ENCODE results near the gene PRRG3. TPM values are rescaled to one million over a fixed set of nuclear protein-coding genes. Genes with fewer than 3 reads are reported as not detected.
A peak's percentile ranks its signal among the peaks of the same experiment; 100 is the strongest.

PRRG3 gene
- total RNA-seq, 1 donor from 2014 or later, result not detected

DNA sequence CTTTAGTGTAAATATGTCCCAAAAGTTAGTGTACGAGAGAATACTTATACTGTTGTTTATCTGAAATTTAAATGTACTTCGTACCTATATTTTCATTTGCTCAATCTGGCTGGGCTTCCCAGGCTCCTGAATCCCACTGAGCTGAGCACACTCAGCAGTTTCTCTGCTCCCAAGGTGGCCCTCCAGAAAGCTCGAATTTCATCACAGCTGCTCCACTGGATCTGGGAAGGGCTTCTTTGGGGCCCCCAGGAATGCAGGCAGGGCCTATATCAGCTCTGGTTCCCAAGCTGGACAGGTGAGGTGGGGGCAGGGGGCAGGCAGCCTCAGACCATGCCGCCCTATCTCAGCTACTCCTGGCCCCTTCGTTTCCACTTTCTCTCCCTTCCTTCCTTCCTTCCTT, 19.1 kb downstream of the PRRG3 start:
- intact Hi-C loops (cut with DNase I), result no loop called here
- TF ChIP-seq, protein P1, sequence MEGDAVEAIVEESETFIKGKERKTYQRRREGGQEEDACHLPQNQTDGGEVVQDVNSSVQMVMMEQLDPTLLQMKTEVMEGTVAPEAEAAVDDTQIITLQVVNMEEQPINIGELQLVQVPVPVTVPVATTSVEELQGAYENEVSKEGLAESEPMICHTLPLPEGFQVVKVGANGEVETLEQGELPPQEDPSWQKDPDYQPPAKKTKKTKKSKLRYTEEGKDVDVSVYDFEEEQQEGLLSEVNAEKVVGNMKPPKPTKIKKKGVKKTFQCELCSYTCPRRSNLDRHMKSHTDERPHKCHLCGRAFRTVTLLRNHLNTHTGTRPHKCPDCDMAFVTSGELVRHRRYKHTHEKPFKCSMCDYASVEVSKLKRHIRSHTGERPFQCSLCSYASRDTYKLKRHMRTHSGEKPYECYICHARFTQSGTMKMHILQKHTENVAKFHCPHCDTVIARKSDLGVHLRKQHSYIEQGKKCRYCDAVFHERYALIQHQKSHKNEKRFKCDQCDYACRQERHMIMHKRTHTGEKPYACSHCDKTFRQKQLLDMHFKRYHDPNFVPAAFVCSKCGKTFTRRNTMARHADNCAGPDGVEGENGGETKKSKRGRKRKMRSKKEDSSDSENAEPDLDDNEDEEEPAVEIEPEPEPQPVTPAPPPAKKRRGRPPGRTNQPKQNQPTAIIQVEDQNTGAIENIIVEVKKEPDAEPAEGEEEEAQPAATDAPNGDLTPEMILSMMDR (IDR thresholded peaks at IDR 0.05), result no peak
- Histone ChIP-seq H3K27ac (no peak overlapping the region), H3K36me3 (no peaks in the 10 kb centered on the region), H3K4me3 (no peak overlapping the region), H3K9me3 (no peaks in the 10 kb centered on the region), H3K27me3 (no peaks in the 10 kb centered on the region), H3K4me1 (no peaks in the 10 kb centered on the region)
- DNase-seq (ENCODE audit: low spot score in 2 of 2), result no peak

DNA sequence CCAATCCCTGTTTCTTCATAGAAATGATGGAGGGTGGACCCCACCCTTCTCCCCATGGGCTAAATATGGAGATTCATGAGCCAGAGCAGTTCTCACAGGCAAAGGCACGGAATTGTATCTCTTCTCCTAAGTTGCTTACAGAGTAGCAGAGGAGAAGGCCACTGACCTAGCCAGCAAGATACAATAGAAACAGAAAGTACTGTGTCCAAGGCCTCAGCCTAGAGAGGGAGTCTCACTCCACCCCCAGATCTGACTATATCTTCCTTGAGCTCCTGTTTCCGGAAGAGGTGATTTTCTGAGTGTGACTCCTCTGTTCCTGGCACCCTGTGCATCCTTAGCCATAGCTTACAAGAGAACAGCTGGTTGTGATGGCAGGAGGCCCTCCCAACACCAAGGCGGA, 20.5 kb downstream of the PRRG3 start, which contains the start of gene FATE1:
TSS of gene FATE1 (plus strand) at position 284 of the 400 bp plus-strand sequence. CDS start at position 369, 85 bp downstream.
- Histone ChIP-seq H3K4me3 (no peak within 1 kb of the TSS), H3K36me3 (no peaks in the 10 kb centered on the region), H3K4me1 (no peaks in the 10 kb centered on the region), H3K9me3 (no peaks in the 10 kb centered on the region), H3K27me3 (no peaks in the 10 kb centered on the region), H3K27ac (no peak within 1 kb of the TSS)
- TF ChIP-seq, protein P1 (IDR thresholded peaks at IDR 0.05), result no peak
- intact Hi-C loops (cut with DNase I), result no loop called here
- no peak for DNase-seq (ENCODE audit: low spot score in 2 of 2)

GRCh38 chrX:151722241-151722846, 27.1 kb downstream of the PRRG3 start:
- no peak for DNase-seq (ENCODE audit: low spot score in 2 of 2)
- H3K27me3 ChIP-seq, result no peaks in the 10 kb centered on the region
- no peaks in the 10 kb centered on the region for H3K4me1 ChIP-seq
- H3K9me3 ChIP-seq, result no peaks in the 10 kb centered on the region
- H3K4me3 ChIP-seq, result no peak overlapping the region
- intact Hi-C loops (cut with DNase I), result no loop called here
- no peak overlapping the region for H3K27ac ChIP-seq
- TF ChIP-seq, protein P1 (IDR thresholded peaks at IDR 0.05), result no peak
- no peaks in the 10 kb centered on the region for H3K36me3 ChIP-seq

GRCh38 chrX:151723156-151723760, 28.0 kb downstream of the PRRG3 start:
- Histone ChIP-seq H3K4me1 (no peaks in the 10 kb centered on the region), H3K27me3 (no peaks in the 10 kb centered on the region), H3K9me3 (no peaks in the 10 kb centered on the region), H3K36me3 (no peaks in the 10 kb centered on the region), H3K27ac (no peak overlapping the region), H3K4me3 (no peak overlapping the region)
- intact Hi-C loops (cut with DNase I), result no loop called here
- DNase-seq (ENCODE audit: low spot score in 2 of 2), result no peak
- TF ChIP-seq, protein P1 (IDR thresholded peaks at IDR 0.05), result no peak

- H3K27me3 ChIP-seq, result no peaks in the 10 kb centered on the region
- H3K4me3 ChIP-seq, result no peak overlapping the region
- H3K36me3 ChIP-seq, result no peaks in the 10 kb centered on the region
- intact Hi-C loops (cut with DNase I), result no loop called here
- TF ChIP-seq, protein P1 (IDR thresholded peaks at IDR 0.05), result no peak
- no peak overlapping the region for H3K27ac ChIP-seq
- peak in 1 of 2 donors; percentile 50 for DNase-seq (ENCODE audit: low spot score in 2 of 2)
- no peaks in the 10 kb centered on the region for H3K9me3 ChIP-seq
- no peaks in the 10 kb centered on the region for H3K4me1 ChIP-seq
Measured at GRCh38 chrX:151724563-151725337, 29.5 kb downstream of the PRRG3 start.
